Transverse colon (tissue), 4 donors: ENCODE measurements around the gene ALDH4A1. TPM values are rescaled to one million over a fixed set of nuclear protein-coding genes. Genes with fewer than 3 reads are reported as not detected.

ENCODE experiments used
- DNase-seq: peaks from one replicate; pipeline ENCODE4 v3.0.0-alpha.2; 2019
- H3K27ac ChIP-seq, 4 donors: fragments of 200-600 bp; sonication (generic); 2 replicates each; pipeline ENCODE4 v1.5.1; 2016 to 2018; ENCODE audit warnings: inconsistent platforms in 4 of 4
- H3K27me3 ChIP-seq: fragments of 200-600 bp; sonication (generic); 2 replicates; pipeline ENCODE4 v1.5.1; 2017; ENCODE audit warnings: inconsistent platforms
- H3K36me3 ChIP-seq, 4 donors: fragments of 200-600 bp; sonication (generic); 2 replicates each; pipeline ENCODE4 v1.5.1; 2017 to 2019; ENCODE audit warnings: inconsistent platforms in 4 of 4
- H3K4me1 ChIP-seq, 4 donors: fragments of 200-600 bp; sonication (generic); 2 replicates each; pipeline ENCODE4 v1.5.1; 2017 to 2020; ENCODE audit warnings: inconsistent platforms in 4 of 4
- H3K4me3 ChIP-seq, 4 donors: fragments of 200-600 bp; sonication (generic); 1 replicate in 1 of 4; 2 replicates in 3 of 4; pipeline versions ENCODE4 v1.5.1 to v1.6.1; 2017 to 2019; ENCODE audit warnings: inconsistent platforms in 4 of 4
- H3K9me3 ChIP-seq, 2 donors: fragments of 200-600 bp; sonication (generic); 2 replicates each; pipeline ENCODE4 v1.5.1; 2017 to 2019; ENCODE audit warnings: inconsistent platforms in 2 of 2
- EP300 ChIP-seq: sonication (generic); formaldehyde crosslinking; IDR thresholded peaks from one replicate; pipeline ENCODE4 v1.6.1; 2017; ENCODE audit warnings: antibody characterized with exemption, low read depth
- POLR2A ChIP-seq: fragments of 450-650 bp; IDR thresholded peaks from one replicate; pipeline ENCODE4 v1.6.1; 2016; ENCODE audit warnings: antibody characterized with exemption, mild to moderate bottlenecking, moderate library complexity
- POLR2AphosphoS5 ChIP-seq, 3 donors: sonication (generic); formaldehyde crosslinking; IDR thresholded peaks; one replicate each; pipeline ENCODE4 v1.6.1; 2016; ENCODE audit warnings: antibody characterized with exemption in 3 of 3
- WGBS, 2 donors: methylation state at CpG; one replicate each; pipeline ENCODE4 v1.1.5; 2018; ENCODE audit warnings: low coverage in 1 of 2; 5-methylcytosine and 5-hydroxymethylcytosine counted together
- in situ Hi-C, 4 donors: fragments of 200-750 bp; cut with MboI; loops; one replicate each; pipeline versions ENCODE4 v1.15.0 to v1.15.1; 2017; ENCODE audit warnings: low sequenced_read_pairs in 3 of 4, low pct_ligation_motif_present in 1 of 4, low pct_unique_long_range_greater_than_20kb in 1 of 4
- intact Hi-C: fragments of 100-400 bp; cut with DNase I; formaldehyde crosslinking; loops from one replicate; pipeline ENCODE4 v1.15.1; 2023; ENCODE audit warnings: low total_unique reads
- total RNA-seq, 4 donors: library from RNA; depleted of rRNA; stranded (reverse); fragments of >200 nt; gene quantifications; one replicate each; pipeline ENCODE4 v1.1.0, GENCODE V29; 2016
- TF ChIP-seq, protein P1 (sequence below), 5 experiments: fragments of 200-600 bp in 3 of 5; fragments of 450-650 bp in 2 of 5; sonication (generic) in 3 of 5; IDR thresholded peaks; 1 replicate in 2 of 5; 2 replicates in 3 of 5; pipeline ENCODE4 v1.5.1; 2016 to 2017; ENCODE audit warnings: antibody characterized with exemption in 5 of 5, inconsistent platforms in 3 of 5, mild to moderate bottlenecking in 2 of 5, moderate library complexity in 1 of 5

ALDH4A1 gene
- total RNA-seq, 4 donors from 2014 or later = 3.8 to 6.0 (median 4.8) TPM

DNA sequence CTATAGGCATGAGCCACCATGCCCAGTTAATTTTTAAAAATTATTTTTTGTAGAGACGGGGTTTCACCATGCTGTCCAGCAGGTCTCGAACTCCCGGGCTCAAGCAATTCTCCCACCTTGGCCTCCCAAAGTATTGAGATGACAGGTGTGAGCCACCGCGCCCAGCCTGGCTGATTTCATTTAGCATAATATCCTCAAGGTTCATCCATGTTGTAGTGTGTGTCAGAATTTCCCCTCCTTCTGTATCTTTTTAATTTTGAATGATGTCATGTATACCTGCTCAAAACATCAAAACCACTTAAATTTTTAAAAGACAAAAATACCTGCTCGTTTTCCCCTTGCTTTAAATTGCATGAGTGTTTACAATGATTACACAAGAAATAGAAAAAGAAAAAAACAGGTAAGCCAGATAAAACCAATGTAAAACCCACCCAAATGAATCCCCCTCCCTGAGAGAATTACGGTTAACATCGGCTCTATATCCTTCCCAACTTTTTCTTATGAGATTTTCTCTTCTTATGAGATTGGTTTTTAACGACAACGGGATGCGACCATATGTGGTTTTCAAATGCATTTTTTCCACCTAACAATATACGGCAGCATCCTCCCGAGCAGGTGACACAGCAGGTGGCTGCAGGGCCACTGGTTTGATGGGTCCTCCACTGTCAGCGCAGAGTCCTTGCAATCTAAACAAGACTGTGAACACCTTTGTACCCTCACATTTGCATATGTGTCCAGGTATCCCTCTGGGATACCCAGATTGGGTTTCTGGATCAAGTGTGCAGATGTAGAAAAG, 32.0 kb upstream of the ALDH4A1 start:
- Histone ChIP-seq H3K9me3 (no peaks in the 10 kb centered on the region), H3K4me3 (no peak overlapping the region), H3K27me3 (no peaks in the 10 kb centered on the region), H3K27ac (no peak overlapping the region), H3K4me1 (peaks cover 4 to 22% (median 12%) of the 10 kb centered on the region in 4 donors), H3K36me3 (no peaks in the 10 kb centered on the region)
- intact Hi-C loops = no loop called here
- DNase-seq = no peak
- 74 to 81% methylated on average over 12 to 14 of the region's 14 CpGs for WGBS, 2 donors
- in situ Hi-C loops = no loop called here
- TF ChIP-seq, protein P1, sequence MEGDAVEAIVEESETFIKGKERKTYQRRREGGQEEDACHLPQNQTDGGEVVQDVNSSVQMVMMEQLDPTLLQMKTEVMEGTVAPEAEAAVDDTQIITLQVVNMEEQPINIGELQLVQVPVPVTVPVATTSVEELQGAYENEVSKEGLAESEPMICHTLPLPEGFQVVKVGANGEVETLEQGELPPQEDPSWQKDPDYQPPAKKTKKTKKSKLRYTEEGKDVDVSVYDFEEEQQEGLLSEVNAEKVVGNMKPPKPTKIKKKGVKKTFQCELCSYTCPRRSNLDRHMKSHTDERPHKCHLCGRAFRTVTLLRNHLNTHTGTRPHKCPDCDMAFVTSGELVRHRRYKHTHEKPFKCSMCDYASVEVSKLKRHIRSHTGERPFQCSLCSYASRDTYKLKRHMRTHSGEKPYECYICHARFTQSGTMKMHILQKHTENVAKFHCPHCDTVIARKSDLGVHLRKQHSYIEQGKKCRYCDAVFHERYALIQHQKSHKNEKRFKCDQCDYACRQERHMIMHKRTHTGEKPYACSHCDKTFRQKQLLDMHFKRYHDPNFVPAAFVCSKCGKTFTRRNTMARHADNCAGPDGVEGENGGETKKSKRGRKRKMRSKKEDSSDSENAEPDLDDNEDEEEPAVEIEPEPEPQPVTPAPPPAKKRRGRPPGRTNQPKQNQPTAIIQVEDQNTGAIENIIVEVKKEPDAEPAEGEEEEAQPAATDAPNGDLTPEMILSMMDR (IDR thresholded peaks at IDR 0.05) = no peak

DNA sequence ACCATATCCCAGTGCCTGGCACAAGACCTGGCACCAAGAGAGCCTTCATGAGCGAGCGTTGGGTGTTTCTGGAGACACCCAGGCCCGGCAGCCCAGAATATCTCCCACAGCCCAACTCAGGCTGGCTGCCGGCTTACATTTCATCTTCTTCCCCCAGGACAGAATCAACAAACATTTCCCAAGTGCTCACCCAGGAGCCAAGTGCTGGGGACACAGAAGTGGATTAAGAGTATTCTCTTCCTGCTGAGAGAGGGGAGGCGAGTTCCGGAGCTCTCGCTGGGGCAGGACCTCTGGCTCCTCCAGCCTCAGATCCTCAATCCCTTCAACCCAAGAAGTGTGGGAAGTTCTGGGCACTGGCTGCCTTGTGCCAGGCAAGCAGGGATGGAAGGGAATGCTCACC, 30.5 kb upstream of the ALDH4A1 start:
- no peak for TF ChIP-seq EP300
- TF ChIP-seq POLR2AphosphoS5 (IDR thresholded peaks at IDR 0.05) = no peak
- TF ChIP-seq, protein P1 (IDR thresholded peaks at IDR 0.05) = no peak
- no peak for TF ChIP-seq POLR2A
- intact Hi-C loops = no loop called here
- Histone ChIP-seq H3K9me3 (no peaks in the 10 kb centered on the region), H3K27me3 (no peaks in the 10 kb centered on the region), H3K4me1 (peaks cover 2 to 18% (median 4%) of the 10 kb centered on the region in 4 donors), H3K4me3 (no peak overlapping the region), H3K27ac (no peak overlapping the region), H3K36me3 (no peaks in the 10 kb centered on the region)
- 82% methylated on average over 7 of the region's 7 CpGs; no CpG with 5 or more reads in 1 of the 2 donors for WGBS, 2 donors
- in situ Hi-C loops = no loop called here
- DNase-seq = no peak

DNA sequence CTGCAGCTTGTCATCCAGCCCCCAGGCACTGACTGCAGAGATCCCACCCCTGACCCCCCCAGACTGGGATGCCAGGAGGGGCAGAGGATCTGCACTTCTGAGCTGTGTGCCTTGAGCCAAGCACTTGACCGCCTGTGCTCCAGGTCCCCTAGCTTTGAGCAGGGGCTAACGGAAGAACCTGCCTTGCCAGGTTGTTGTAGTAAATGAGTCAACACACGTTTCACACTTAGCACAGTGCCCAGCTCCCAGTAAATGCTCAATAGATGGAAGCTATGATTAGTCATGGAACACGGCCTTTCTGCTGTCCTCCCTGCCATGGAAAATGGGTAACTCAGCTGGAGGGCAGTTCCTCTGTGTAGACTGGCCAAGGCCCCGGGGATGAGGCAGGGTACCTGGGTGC, 30.0 kb upstream of the ALDH4A1 start:
- 80% methylated on average over 5 of the region's 5 CpGs; no CpG with 5 or more reads in 1 of the 2 donors for WGBS, 2 donors
- Histone ChIP-seq H3K4me1 (peaks cover 7 to 21% (median 8%) of the 10 kb centered on the region in 4 donors), H3K4me3 (no peak overlapping the region), H3K27me3 (no peaks in the 10 kb centered on the region), H3K9me3 (no peaks in the 10 kb centered on the region), H3K36me3 (no peaks in the 10 kb centered on the region), H3K27ac (no peak overlapping the region)
- TF ChIP-seq POLR2A = no peak
- TF ChIP-seq, protein P1 (IDR thresholded peaks at IDR 0.05) = no peak
- DNase-seq = no peak
- intact Hi-C loops (no loop called here), in situ Hi-C loops (no loop called here)

DNA sequence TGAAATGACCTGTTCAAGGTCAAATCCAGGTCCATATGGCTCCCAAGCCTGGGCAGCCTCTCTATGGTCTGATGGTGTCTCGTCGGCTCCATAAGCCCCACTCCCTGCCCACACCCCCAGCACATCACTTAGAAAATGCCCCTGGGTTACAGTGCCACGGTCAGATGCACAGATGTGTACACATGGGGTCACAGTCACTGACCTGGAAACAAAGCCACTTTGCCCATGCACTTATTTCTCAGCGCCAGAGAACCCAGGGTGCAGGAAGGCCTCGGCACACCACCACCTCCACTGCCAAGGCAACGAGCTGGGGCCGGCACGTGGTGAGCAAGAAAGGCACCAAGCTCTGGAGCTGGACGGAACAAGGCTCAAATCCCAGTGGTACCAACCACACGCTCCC, 29.4 kb upstream of the ALDH4A1 start:
- 90% methylated on average over 10 of the region's 10 CpGs; no CpG with 5 or more reads in 1 of the 2 donors for WGBS, 2 donors
- DNase-seq = no peak
- H3K4me1 ChIP-seq = peaks cover 13 to 28% (median 14%) of the 10 kb centered on the region in 4 donors
- no peaks in the 10 kb centered on the region for H3K9me3 ChIP-seq
- in situ Hi-C loops = no loop called here
- H3K27me3 ChIP-seq = no peaks in the 10 kb centered on the region
- no peak overlapping the region for H3K4me3 ChIP-seq
- TF ChIP-seq POLR2A (no peak), POLR2AphosphoS5 (IDR thresholded peaks at IDR 0.05) (no peak), EP300 (no peak)
- TF ChIP-seq, protein P1 (IDR thresholded peaks at IDR 0.05) = no peak
- no peaks in the 10 kb centered on the region for H3K36me3 ChIP-seq
- intact Hi-C loops = no loop called here
- H3K27ac ChIP-seq = no peak overlapping the region
